Measurements from ENCODE around the gene TEAD4. TPM values are rescaled to one million over a fixed set of nuclear protein-coding genes. Genes with fewer than 3 reads are reported as not detected.

Gene TEAD4
- total RNA-seq, 2 experiments from 2014 or later, result not detected

GRCh38 chr12:3076730-3077571 lies 117.8 kb downstream of the TEAD4 start, which contains the start of gene TSPAN9:
Gene TSPAN9, plus strand, starts transcription at chr12:3077379. Its CDS starts 123,815 bp downstream, at chr12:3201194.
- POLR2A ChIA-PET, result no interaction called here
- H2AFZ ChIP-seq (ENCODE audit: low read length), result peak within 1 kb of the TSS; percentile 51; the same call in 1 of the 2 replicates
- no peaks in the 10 kb centered on the region for H3K36me3 ChIP-seq (ENCODE audit: insufficient read depth, low read length)
- no TSS peak for BruUV-seq (replicated peaks)
- DNase-seq (ENCODE audit: low spot score), result peak; percentile 56
- no peak within 1 kb of the TSS for H3K27ac ChIP-seq (ENCODE audit: low read depth, low read length, poor library complexity, severe bottlenecking)
- no peaks in the 10 kb centered on the region for H3K79me2 ChIP-seq (ENCODE audit: insufficient read depth, low read depth, low read length)
- TF ChIP-seq CTCF (conservative IDR thresholded peaks at IDR 0.05; ENCODE audit: low read length) (no peak), EZH2phosphoT487 (IDR thresholded peaks at IDR 0.05; ENCODE audit: borderline replicate concordance, low read depth, low read length) (no peak)
- H3K9me3 ChIP-seq (ENCODE audit: low read length), result no peaks in the 10 kb centered on the region
- no peaks in the 10 kb centered on the region for H4K20me1 ChIP-seq (ENCODE audit: insufficient read depth, low read length)
- H3K4me3 ChIP-seq (ENCODE audit: low read depth, low read length, poor library complexity, severe bottlenecking), result peak within 1 kb of the TSS; percentile 67
- H3K9me2 ChIP-seq (ENCODE audit: insufficient read depth, low read length), result no peaks in the 10 kb centered on the region
- CTCF ChIA-PET (ENCODE audit: unreplicated experiment), result no interaction called here
- H3K4me2 ChIP-seq (ENCODE audit: low read length), result peak within 1 kb of the TSS; percentile 67
- intact Hi-C loops (cut with micrococcal nuclease; ENCODE audit: unreplicated experiment), result no loop called here
- no peaks in the 10 kb centered on the region for H3K4me1 ChIP-seq (ENCODE audit: insufficient read depth, low read length, poor library complexity, severe bottlenecking)

- Histone ChIP-seq H4K20me1 (ENCODE audit: insufficient read depth, low read length) (no peaks in the 10 kb centered on the region), H3K36me3 (ENCODE audit: insufficient read depth, low read length) (no peaks in the 10 kb centered on the region), H3K79me2 (ENCODE audit: insufficient read depth, low read depth, low read length) (no peaks in the 10 kb centered on the region), H3K4me3 (ENCODE audit: low read depth, low read length, poor library complexity, severe bottlenecking) (peak overlapping the region; percentile 63), H3K9me3 (ENCODE audit: low read length) (no peaks in the 10 kb centered on the region), H3K4me2 (ENCODE audit: low read length) (peak overlapping the region; percentile 67; the same call in 1 of the 2 replicates), H3K4me1 (ENCODE audit: insufficient read depth, low read length, poor library complexity, severe bottlenecking) (no peaks in the 10 kb centered on the region), H3K27ac (ENCODE audit: low read depth, low read length, poor library complexity, severe bottlenecking) (no peak overlapping the region), H3K9me2 (ENCODE audit: insufficient read depth, low read length) (no peaks in the 10 kb centered on the region), H2AFZ (ENCODE audit: low read length) (no peak overlapping the region)
- intact Hi-C loops (cut with micrococcal nuclease; ENCODE audit: unreplicated experiment), result no loop called here
- ChIA-PET POLR2A (no interaction called here), CTCF (ENCODE audit: unreplicated experiment) (interaction anchor here (0.5 to 0.6 kb wide), 2 partner anchors 36 to 202 kb away, joined by 3 read pairs; no protein-coding TSS in a partner anchor)
- no peak for DNase-seq (ENCODE audit: low spot score)
- BruUV-seq (replicated peaks), result no TSS peak
- TF ChIP-seq EZH2phosphoT487 (IDR thresholded peaks at IDR 0.05; ENCODE audit: borderline replicate concordance, low read depth, low read length) (no peak), CTCF (conservative IDR thresholded peaks at IDR 0.05; ENCODE audit: low read length) (no peak)
Measured at GRCh38 chr12:3077572-3078081, 118.4 kb downstream of the TEAD4 start.

Measured in OCI-LY7 (cell line).